ENCODE data around the gene KCNJ5. TPM values are rescaled to one million over a fixed set of nuclear protein-coding genes. Genes with fewer than 3 reads are reported as not detected.

KCNJ5 gene
- total RNA-seq, 1 experiment from 2014 or later, result 0.11 TPM

GRCh38 chr11:128956401-128957201 lies 65.4 kb downstream of the KCNJ5 start:
- Histone ChIP-seq H4K20me1 (ENCODE audit: control insufficient read depth, insufficient read depth, insufficient read length) (no peaks in the 10 kb centered on the region), H3K18ac (ENCODE audit: insufficient read length, low read depth, low read length) (no peak overlapping the region), H2BK20ac (ENCODE audit: low read depth, low read length, poor library complexity, severe bottlenecking) (no peak overlapping the region), H3K23me2 (ENCODE audit: insufficient read length, low read depth, low read length, poor library complexity, severe bottlenecking) (no peaks in the 10 kb centered on the region), H2AFZ (ENCODE audit: low read length) (no peak overlapping the region), H2BK5ac (ENCODE audit: insufficient read length, low read length) (no peak overlapping the region), H2BK12ac (ENCODE audit: insufficient read length, low read depth, low read length) (no peak overlapping the region), H3K9ac (ENCODE audit: extremely low read depth, insufficient read length, low read length) (no peak overlapping the region), H3K56ac (ENCODE audit: insufficient read length, low read depth, low read length) (no peak overlapping the region), H4K5ac (ENCODE audit: insufficient read length, low read depth, low read length) (no peak overlapping the region), H3K14ac (ENCODE audit: insufficient read depth, low read length) (no peak overlapping the region; the same call in 1 of the 2 replicates), H4K8ac (replicated peaks; ENCODE audit: insufficient read length, low read depth, low read length) (no peak overlapping the region), H2BK120ac (ENCODE audit: low read depth, low read length, poor library complexity, severe bottlenecking) (no peak overlapping the region), H3K27ac (ENCODE audit: insufficient read length, low read depth, low read length) (no peak overlapping the region), H3K4ac (ENCODE audit: low read depth, low read length) (no peak overlapping the region), H3T11ph (ENCODE audit: low read length) (no peak overlapping the region), H3K4me1 (ENCODE audit: insufficient read depth, low read length) (no peaks in the 10 kb centered on the region), H2AK5ac (ENCODE audit: insufficient read length, low read length) (no peak overlapping the region), H2BK15ac (ENCODE audit: low read depth, low read length) (no peak overlapping the region), H3K4me2 (ENCODE audit: insufficient read depth, insufficient read length, low read length) (no peak overlapping the region), H3K79me2 (ENCODE audit: insufficient read depth, low read length) (no peaks in the 10 kb centered on the region), H3K23ac (ENCODE audit: insufficient read length, low read depth, low read length) (no peak overlapping the region), H3K9me3 (ENCODE audit: control insufficient read depth, low read depth, low read length) (no peaks in the 10 kb centered on the region), H4K91ac (ENCODE audit: insufficient read length, low read depth, low read length) (no peak overlapping the region), H3K79me1 (ENCODE audit: insufficient read depth, low read depth, low read length, poor library complexity, severe bottlenecking) (no peaks in the 10 kb centered on the region), H3K27me3 (ENCODE audit: insufficient read depth, low read length) (peaks cover 2% of the 10 kb centered on the region; the same call in 1 of the 2 replicates)
- WGBS (ENCODE audit: extremely low coverage, insufficient read length, low lambda C conversion rate), result no CpG with 5 or more reads among the region's 8 CpGs
- no peak for DNase-seq
- H3K9me3 Mint-ChIP-seq, result no peaks in the 10 kb centered on the region; a peak in 1 of 5 replicates
- no peaks in the 10 kb centered on the region for H3K36me3 Mint-ChIP-seq (ENCODE audit: insufficient read depth in 1 of 3, low read depth in 3 of 3)
- TF ChIP-seq CTCF (conservative IDR thresholded peaks at IDR 0.05), result peak; percentile 84
- peaks cover 31% of the 10 kb centered on the region for H3K27me3 Mint-ChIP-seq (ENCODE audit: low read depth)
- 0 out of 4 replicates have a peak, but pooled peaks cover 0 to 5% of the 10 kb centered on the region in 2 experiments for H3K4me1 Mint-ChIP-seq
- no peak overlapping the region for H3K27ac Mint-ChIP-seq
- H3K4me3 Mint-ChIP-seq, result no peak overlapping the region

Measured in H9 (cell line).